Raji (cell line): Measurements from ENCODE around the gene SRSF3.

ENCODE experiments used
- POLR2A ChIP-seq: IDR thresholded peaks from 2 replicates; pipeline ENCODE4 v1.6.1; 2011; ENCODE audit warnings: low read depth, low read length, control low read depth; ENCODE audit not compliant: insufficient read depth

The SRSF3 gene

GRCh38 chr6:36566418-36566905 lies 27.7 kb upstream of the SRSF3 start:
- no peak for TF ChIP-seq POLR2A

- TF ChIP-seq POLR2A: no peak
Observed at GRCh38 chr6:36570264-36570663, 23.9 kb upstream of the SRSF3 start.

- TF ChIP-seq POLR2A: no peak
Observed at GRCh38 chr6:36571122-36572043, 22.8 kb upstream of the SRSF3 start.

GRCh38 chr6:36574679-36575078 lies 19.5 kb upstream of the SRSF3 start:
- TF ChIP-seq POLR2A: no peak

GRCh38 chr6:36576578-36576977 lies 17.6 kb upstream of the SRSF3 start:
- TF ChIP-seq POLR2A: no peak

GRCh38 chr6:36577301-36577700 lies 16.9 kb upstream of the SRSF3 start:
- TF ChIP-seq POLR2A: no peak

GRCh38 chr6:36578030-36578429 lies 16.1 kb upstream of the SRSF3 start:
- TF ChIP-seq POLR2A: no peak

- TF ChIP-seq POLR2A: no peak
Observed at GRCh38 chr6:36578431-36578830, 15.7 kb upstream of the SRSF3 start.

GRCh38 chr6:36580184-36580526 lies 14.0 kb upstream of the SRSF3 start:
- no peak for TF ChIP-seq POLR2A

- TF ChIP-seq POLR2A: no peak
Observed at GRCh38 chr6:36581716-36582115, 12.4 kb upstream of the SRSF3 start.

- no peak for TF ChIP-seq POLR2A
Observed at GRCh38 chr6:36586606-36587005, 7.6 kb upstream of the SRSF3 start.

- no peak for TF ChIP-seq POLR2A
Observed at GRCh38 chr6:36590237-36590636, 3.9 kb upstream of the SRSF3 start.

GRCh38 chr6:36592221-36592655 lies 1.9 kb upstream of the SRSF3 start:
- TF ChIP-seq POLR2A: peak; percentile 28; the same call in 1 of the 2 replicates

- no peak for TF ChIP-seq POLR2A
Observed at GRCh38 chr6:36593569-36594028, 563 bp upstream of the SRSF3 start.

GRCh38 chr6:36594816-36595643 lies 868 bp downstream of the SRSF3 start:
- no peak for TF ChIP-seq POLR2A

- TF ChIP-seq POLR2A: no peak
Observed at GRCh38 chr6:36596356-36596755, 2.2 kb downstream of the SRSF3 start.
